Suppressor macrophage (primary cell): Measurements from ENCODE around the gene TBK1.
A peak's percentile ranks its signal among the peaks of the same experiment; 100 is the strongest.

Experiments used
- DNase-seq, 4 experiments: peaks; one replicate each; pipeline ENCODE4 v3.0.0-alpha.2; 2020 to 2022
- total RNA-seq, 17 experiments: gene quantifications; one replicate each; lab custom pipeline; 2026; ENCODE audit warnings: mixed read lengths in 6 of 17, inconsistent platforms in 3 of 17; lab: John Stamatoyannopoulos, UW

The TBK1 gene
- 37.9 to 146 (median 76.1) reads per million in 17 experiments for total RNA-seq

GRCh38 chr12:64451687-64452558 is at the start of gene TBK1:
Gene TBK1 (plus strand): TSS chr12:64452120. CDS start chr12:64455871, 3,751 bp downstream.
- DNase-seq = peak; percentile 93 to 96 (median 94)

GRCh38 chr12:64402181-64402580 is 49.7 kb upstream of the TBK1 start:
- no peak for DNase-seq

GRCh38 chr12:64403707-64404469 is 48.0 kb upstream of the TBK1 start, which contains the start of gene XPOT:
Gene XPOT (plus strand): TSS chr12:64404392. CDS start chr12:64410036, 5,644 bp downstream.
- DNase-seq = peak; percentile 97 to 98 (median 98)

GRCh38 chr12:64404470-64405256 is 47.3 kb upstream of the TBK1 start:
- peak; percentile 54 to 81 (median 70) for DNase-seq

- no peak for DNase-seq
Observed at GRCh38 chr12:64407342-64408223, 44.3 kb upstream of the TBK1 start.

- DNase-seq = no peak
Observed at GRCh38 chr12:64411427-64411826, 40.5 kb upstream of the TBK1 start.

GRCh38 chr12:64412459-64412858 is 39.5 kb upstream of the TBK1 start:
- DNase-seq = no peak

GRCh38 chr12:64413884-64414283 is 38.0 kb upstream of the TBK1 start:
- no peak for DNase-seq

- no peak for DNase-seq
Observed at GRCh38 chr12:64418209-64418608, 33.7 kb upstream of the TBK1 start.

GRCh38 chr12:64419696-64420095 is 32.2 kb upstream of the TBK1 start:
- DNase-seq = peak in 2 of 4 experiments; percentile 7 to 8

- no peak for DNase-seq
Observed at GRCh38 chr12:64427988-64428387, 23.9 kb upstream of the TBK1 start.

GRCh38 chr12:64428956-64429355 is 23.0 kb upstream of the TBK1 start:
- DNase-seq = no peak

GRCh38 chr12:64430886-64431285 is 21.0 kb upstream of the TBK1 start:
- no peak for DNase-seq

GRCh38 chr12:64431791-64432190 is 20.1 kb upstream of the TBK1 start:
- DNase-seq = no peak

- no peak for DNase-seq
Observed at GRCh38 chr12:64433915-64434314, 18.0 kb upstream of the TBK1 start.

GRCh38 chr12:64440100-64440499 is 11.8 kb upstream of the TBK1 start:
- DNase-seq = no peak

- DNase-seq = no peak
Observed at GRCh38 chr12:64445490-64445889, 6.4 kb upstream of the TBK1 start.

- DNase-seq = no peak
Observed at GRCh38 chr12:64446295-64446694, 5.6 kb upstream of the TBK1 start.

GRCh38 chr12:64450057-64450640 is 1.8 kb upstream of the TBK1 start:
- DNase-seq = no peak

GRCh38 chr12:64450711-64451486 is 1.0 kb upstream of the TBK1 start:
- DNase-seq = peak; percentile 56 to 73 (median 68)
